HL-60/S4 treated with retinoic acid at 250 ng/mL for 4 days and 3 days (cell line): ENCODE results near the gene FGD3.
"Not testable (repeated sequence)": the region's sequence is repeated elsewhere in the genome, so short reads cannot be mapped to it uniquely, and the experiment has no call there.

Experiments used
- in situ Hi-C: fragments of 300-500 bp; cut with MboI; formaldehyde crosslinking; loops from 2 replicates; pipeline ENCODE4 v1.7.0; 2022; ENCODE audit warnings: low sequenced_read_pairs

Gene FGD3

DNA sequence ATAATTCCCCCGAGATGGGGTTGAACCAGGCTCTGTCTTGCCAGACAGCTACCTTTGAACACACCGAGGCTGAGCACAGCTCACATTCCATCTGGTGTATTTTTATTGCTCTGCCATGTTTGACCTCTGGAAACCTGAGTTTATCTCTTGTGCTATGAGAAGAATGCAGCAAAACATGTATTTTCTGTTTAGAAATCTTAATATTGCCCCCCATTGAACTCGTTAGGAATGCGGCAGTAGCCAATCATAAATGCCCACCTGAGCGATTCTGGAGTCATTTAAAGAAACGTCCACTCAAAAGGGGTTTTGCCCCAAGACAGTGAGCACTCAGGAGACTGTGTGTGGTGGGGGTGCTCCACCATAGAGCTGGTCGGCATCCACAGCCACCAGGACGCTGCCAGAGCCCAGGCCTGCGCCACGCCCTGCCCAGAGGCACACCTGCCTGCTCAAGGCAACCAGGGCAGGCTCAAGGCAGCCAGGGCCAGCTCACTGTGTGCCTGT, 26.9 kb downstream of the FGD3 start:
- in situ Hi-C loops = loop anchor here (25.0 kb wide), 1 partner anchor 338 kb away; no protein-coding TSS in a partner anchor

DNA sequence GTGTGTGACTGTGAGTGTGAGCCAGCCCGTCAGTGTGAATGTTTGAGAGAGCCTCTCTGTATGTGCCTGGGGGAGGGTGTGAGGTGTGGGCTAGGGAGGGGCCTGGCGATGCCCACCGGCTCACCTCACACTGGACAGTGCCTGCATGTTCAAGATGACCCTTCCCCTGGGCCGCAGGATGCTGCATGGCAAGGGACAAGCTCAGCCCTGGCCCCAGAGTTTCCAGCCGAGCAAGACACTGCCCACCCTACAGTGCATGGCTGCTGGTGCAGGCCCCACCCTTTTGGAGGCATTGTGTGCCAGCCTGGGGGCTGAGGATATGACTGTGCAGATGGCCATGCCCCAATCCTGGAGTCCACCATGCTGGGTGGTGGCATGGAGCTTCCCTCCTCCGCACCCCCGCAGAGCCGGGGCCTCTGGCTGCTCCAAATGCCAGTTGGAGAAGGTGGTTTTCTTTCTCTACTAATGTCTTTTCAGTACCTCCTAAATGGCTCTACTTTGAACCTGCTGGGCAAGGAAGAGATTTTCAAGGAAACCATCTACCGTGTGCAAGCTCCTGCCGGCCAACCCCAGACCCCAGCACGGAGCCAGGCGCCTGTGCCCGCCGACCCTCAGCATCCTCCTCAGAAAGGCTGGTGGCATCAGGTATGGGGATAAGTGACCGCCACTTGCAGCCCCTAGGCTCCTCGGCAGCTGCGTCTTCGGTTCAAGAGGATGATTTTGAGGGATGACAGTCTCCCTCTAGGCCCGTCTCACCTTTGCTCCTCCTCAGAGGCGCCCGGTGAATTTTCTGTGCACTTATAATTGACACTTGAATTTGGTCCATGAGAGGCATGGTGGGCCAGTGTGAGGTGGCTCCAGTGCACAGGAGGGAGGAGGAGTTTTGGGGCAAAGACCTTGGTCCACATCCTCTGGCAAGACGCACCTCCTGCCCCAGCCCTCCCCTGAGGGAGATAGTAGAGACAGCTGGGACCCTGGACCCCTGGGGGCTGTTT, 27.7 kb downstream of the FGD3 start:
- in situ Hi-C loops = loop anchor here (25.0 kb wide), 1 partner anchor 337 kb away; no protein-coding TSS in a partner anchor

DNA sequence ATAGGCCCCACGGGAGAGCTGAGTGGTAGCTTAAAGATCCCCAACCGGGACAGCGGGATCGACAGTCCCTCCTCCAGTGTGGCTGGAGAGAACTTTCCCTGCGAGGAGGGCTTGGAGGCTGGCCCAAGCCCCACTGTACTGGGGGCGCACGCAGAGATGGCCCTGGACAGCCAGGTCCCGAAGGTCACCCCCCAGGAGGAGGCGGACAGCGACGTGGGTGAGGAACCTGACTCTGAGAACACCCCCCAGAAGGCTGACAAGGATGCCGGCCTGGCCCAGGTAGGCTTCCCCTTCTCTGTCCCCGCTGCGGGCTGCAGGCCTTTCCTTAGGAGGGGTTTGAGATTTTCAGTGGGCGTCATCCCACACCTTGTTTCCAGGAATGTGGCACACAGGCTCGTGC, 29.1 kb downstream of the FGD3 start:
- in situ Hi-C loops = no loop called here

DNA sequence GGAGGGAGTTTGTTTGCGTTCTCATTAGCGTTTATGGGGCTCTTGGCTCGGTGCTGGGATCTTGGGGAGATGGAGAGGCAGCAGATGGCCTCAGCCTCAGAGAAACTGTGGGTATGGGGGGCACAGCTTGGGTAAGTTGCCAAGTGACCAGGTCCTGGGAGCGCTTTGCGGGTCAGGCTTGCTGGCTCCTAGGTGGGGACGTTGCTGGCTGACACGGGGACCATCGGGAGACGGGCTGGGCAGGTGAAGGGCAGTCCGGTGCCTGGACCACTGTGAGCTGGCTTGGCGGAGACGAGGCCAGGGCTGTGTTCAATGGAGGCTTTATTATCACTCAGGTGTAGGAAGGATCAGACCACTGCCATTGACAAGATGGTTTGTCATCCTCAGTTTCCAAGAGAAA, 30.0 kb downstream of the FGD3 start:
- in situ Hi-C loops = no loop called here

DNA sequence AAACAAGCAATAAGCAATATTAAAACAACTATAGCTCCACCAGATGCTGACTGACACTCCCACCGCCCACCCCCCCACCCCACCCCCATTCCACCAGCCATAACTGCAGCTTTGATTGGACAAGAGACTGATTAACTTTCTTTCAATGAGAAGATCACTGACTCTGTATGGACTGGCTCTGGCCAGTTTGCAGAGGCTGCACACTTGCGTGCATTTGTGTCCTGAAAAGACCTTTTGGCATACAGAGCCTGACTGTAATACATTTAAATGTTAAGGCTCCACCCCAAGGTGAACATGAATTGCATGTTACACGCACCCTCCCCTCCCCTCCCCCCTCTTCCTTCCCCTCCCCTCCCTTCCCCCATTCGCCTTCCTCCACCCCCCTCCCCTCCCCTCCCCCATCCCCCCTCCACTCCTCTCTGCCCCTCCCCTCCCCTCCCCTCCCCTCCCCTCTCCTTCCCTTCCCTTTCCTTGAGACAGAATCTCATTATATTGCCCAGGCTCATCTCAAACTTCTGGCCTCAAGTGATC, 31.1 kb downstream of the FGD3 start:
- in situ Hi-C loops = no loop called here

DNA sequence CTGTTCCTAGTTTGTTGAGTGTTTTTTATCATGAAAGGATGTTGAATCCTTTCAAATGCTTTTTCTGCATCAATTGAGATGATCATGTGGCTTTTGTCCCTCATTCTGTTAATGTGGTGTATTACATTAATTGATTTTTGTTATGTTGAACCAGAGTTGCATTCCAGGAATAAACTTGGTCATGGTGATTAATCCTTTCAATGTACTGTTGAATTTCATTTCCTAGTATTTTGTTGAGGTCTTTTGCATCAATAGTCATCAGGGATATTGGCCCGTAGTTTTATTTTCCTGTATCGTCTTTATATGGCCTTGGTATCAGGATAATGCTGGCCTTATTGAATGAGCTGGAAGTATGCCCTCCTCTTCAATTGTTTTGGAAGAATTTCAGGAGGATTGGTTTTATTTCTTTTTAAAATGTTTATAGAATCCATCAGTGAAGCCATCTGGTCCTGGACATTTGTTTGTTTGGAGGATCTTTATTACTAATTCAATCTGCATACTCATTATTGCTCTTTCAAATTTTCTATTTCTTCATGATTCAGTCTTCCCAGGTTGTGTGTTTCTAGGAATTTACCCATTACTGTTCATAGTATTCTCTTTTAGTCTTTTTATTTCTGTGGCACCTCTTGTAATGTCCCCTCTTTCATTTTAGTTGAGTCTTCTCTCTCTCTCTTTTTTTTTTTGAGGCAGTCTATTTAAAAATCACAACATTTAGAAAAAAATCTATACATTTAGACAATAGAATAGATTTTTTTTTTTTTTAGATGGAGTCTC, 32.1 kb downstream of the FGD3 start:
- in situ Hi-C loops = no loop called here

DNA sequence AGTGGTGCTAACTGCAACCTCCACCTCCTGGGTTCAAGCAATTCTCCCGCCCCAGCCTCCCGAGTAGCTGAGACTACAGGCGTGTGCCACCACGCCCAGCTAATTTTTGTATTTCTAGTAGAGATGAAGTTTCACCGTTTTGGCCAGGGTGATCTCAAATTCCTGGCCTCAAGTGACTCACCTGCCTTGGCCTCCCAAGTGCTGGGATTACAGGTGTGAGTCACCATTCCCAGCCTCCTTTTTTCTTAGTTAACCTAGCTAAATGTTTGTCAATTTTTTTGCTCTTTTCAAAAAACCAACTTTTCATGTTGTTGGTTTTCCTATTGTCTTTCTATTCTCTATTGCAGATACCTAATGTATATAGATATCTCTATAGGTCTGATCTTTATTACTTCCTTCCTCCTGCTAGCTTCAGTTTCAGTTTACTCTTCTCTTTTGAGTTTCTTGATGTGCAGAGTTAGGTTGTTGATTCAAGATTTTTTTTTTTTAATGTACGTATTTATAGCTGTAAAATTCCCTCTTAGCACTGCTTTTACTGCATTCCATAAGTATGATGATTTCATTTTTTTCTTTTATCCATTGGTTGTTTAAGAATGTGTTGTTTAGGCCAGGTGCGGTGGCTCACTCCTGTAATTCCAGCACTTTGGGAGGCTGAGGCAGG, 32.9 kb downstream of the FGD3 start:
- in situ Hi-C loops = no loop called here

DNA sequence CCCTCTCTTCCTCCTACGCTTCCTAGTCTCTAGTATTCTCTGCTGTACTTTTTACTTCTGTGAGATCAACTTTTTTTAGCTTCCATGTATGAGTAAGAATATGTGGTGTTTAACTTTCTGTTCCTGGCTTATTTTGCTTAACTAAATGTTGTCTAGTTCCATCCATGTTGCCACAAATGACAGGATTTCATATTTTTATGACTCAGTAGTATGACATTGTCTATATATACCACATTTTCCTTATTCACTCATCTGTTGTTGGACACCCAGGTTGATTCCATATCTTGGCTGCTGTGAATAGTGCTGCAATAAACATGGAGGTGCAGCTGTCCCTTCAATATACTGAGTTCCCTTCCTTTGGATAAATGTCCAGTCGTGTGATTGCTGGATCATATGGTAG, 34.8 kb downstream of the FGD3 start:
- in situ Hi-C loops = no loop called here

DNA sequence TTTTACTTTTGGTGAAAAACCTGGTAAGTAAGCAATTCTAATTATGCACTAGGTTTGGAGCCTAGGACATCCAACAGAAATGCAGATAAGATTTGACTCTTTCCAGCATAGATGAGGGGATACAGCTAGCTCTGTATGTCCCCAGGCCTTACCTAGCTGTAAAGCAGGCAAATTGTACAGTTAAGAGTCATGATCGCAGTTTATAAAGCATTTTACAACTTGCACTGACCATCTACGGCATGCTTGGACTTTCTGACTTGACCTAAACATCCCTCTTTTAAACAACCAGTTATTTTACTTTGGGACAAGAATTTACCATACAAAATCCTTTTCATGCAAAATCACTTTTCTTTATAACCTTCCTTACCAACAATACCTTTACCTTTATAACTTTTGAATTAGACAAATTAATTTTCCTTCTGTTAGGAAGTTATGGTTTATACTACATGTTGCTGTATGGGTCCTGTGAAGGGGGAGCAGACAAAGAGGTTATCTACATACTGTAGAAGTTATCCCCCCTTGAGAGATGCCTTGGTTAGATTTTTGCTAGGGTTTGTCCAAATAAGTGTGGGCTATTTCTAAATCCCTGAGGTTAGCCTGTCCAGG, 36.8 kb downstream of the FGD3 start:
- in situ Hi-C loops = no loop called here

DNA sequence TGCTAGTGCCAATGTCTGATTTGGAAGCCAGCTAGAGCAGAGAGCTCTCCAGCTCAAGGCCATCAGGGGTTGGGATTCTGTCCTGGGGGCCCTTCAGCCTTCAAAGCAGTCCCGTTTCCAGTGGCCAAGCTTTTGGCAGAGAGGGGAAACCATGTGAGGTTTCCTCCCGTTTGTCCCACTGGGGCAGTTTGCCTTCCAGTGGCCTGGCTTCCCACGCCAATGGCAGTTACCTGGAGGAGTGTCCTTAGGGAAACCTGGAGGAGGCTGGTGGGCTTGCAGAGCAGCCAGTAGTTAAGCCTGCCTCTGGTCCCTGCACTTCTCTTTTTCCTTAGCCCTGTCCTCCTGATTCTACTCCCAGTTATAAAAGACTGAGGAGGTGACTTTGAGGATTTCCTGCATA, 37.7 kb downstream of the FGD3 start:
- in situ Hi-C loops = no loop called here

DNA sequence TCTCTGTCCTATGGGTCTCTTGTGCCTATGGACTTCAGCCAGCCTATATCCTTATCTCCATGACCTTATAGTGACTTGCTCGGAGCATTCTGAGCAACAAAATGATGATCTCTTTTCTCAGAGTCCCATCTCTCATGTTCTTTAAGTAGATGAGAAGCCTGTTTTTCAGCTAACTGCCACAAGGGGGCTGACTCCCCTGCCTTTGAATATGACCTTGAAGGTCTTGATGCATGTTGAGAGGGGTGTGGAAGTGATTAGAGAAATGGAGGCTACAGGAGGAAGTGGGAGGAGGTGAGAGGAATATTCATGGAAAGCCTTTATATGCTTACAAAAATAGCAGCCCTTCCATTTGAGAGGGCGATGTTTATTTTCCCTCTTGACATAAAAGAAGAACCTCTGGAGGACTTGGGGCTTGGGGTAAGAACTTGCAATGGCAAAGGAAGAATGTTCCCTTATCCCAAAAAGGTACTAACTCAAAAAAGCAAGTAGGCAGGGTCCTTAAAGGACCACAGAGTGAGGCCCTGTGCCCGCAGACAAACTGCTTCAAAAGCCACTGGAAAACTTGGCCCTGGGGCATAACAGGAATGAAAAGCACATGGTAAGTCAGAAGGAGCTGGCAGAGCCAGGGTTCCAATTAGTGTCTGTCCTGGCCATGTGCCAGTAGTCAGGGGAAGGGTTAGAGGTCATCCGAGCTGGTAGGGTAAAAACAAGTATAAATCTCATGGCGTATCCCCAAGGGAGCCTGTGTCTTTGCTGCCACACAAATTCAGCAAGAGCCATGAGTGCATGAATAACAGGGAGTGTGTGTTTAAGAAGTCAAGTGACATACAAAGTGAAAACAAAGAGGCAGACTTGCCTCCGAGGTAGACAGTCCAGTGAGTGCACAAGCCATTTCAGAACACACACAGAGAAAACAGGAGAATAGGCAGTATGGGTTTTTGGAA, 39.1 kb downstream of the FGD3 start:
- in situ Hi-C loops = no loop called here

DNA sequence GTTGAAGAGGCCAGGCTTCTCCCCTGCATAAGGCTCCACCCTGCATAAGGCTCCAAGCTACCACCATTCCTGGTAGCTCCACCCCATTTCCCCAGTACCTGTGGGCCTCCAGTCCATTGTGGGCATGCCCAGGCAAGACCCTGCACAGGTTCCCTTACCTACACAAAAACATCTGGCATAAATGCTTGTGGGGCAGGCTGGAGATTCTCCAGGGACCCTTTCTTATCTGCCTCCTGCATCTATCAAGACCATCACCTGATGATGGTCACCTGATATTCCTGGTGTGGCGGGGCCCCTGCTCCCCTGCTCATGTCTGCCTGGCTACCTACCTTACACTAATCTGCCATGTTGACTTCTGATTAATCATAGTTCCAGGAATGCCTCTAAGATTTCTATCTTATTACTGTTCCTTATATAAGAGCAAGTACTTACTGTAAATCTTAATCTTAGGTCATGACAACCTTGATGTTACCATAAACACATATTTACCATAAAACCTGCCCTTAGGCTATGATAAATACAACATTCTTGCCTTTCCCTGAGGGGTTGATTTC, 41.0 kb downstream of the FGD3 start:
- in situ Hi-C loops = no loop called here

DNA sequence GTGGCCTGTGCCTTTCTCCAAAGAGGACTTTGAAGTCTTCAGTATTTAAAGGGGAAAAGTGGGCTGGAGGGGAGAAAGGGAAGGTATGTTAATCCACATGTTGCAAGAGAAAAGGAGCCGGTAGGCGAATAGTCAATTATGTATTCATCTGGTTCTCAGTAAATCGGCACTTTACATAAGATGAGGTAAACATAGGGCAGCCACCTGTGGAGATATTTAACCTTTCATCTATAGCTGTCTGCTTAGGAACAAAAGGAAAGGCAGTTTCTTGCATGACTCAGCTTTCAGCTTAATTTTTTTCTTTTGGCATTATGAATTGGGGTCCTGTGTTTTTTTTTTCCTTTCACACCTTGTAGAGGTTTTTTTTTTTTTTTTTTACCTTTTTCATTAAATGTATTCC, 42.2 kb downstream of the FGD3 start:
- in situ Hi-C loops = no loop called here

DNA sequence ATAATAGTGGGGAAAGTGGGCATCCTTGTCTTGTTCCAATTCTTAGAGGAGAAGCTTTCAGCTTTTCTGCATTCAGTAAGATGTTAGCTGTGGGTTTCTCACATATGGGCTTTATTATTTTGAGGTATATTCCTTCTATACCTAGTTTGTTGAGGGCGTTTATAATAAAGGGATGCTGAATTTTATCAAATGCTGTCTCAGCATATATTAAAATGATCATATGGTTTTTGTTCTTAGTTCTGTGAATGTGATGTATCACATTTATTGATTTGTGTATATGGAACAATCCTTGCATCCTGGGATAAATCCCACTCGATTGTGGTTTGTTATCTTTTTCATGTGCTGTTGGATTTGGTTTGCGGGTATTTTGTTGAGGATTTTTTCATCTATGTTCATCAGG, 43.1 kb downstream of the FGD3 start:
- in situ Hi-C loops = no loop called here

DNA sequence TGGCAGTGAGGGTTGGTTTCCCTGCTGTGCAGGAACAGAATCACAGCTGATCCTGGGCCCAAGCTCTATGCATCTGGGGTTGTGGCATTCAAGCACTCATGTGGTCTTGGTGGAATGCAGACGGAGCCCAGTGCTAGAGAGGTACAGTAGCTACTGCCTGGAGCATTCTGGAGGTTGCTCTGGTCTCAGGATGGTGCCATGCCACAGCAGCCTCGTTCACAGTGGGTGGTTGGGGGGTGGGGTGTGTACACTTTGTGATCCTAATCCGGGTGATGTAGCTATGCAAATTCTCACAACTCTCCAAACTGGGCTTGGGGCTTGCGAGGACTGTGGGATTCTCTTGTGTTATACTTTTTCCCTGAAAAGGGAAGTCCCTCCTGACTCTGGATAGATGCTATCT, 45.2 kb downstream of the FGD3 start:
- in situ Hi-C loops = no loop called here

DNA sequence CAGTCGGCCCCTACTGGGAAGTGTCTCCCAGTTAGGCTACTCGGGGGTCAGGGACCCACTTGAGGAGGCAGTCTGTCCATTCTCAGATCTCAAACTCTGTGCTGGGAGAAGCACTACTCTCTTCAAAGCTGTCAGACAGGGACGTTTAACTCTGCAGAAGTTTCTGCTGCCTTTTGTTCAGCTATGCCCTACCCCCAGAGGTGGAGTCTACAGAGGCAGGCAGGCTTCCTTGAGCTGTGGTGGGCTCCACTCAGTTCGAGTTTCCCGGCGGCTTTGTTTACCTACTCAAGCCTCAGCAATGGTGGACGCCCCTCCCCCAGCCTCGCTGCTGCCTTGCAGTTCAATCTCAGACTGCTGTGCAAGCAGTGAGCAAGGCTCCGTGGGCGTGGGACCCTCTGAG, 51.5 kb downstream of the FGD3 start:
- in situ Hi-C loops = not testable (repeated sequence)

DNA sequence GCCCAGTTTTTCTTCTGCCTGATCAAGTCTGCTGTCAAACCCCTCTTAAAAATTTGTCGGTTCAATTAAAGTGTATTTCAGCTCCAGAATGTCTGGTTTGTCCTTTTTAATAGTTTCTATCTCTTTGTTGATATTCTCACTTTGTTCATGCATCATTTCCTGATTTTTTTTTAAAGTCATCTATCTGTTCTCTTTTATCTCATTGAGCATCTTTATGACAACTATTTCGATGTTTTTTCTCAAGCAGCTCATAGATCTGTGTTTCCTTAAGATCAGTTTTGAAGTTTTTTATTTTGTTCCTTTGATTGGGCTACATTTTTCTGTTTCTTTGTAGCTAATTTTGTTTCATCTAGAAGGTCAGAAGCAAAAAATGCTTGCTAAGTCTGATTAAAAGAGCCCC, 53.7 kb downstream of the FGD3 start:
- in situ Hi-C loops = no loop called here

DNA sequence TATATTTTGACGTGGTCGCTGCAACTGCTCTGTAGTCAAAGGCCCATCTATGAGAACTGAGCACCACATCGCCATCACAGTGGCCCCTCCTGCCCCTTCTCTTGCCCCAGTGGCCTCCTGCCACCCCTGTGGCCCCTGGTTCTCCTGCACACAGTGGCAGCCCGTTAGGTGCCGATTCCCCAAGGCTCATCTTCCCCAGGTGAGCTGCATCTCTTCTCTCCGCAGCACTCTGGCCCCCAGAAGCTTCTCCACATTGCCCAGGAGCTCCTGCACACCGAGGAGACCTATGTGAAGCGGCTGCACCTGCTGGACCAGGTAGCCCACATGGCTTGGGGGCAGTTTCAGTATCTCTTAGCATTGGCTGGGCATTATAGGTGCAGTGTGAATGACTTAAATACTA, 55.4 kb downstream of the FGD3 start:
- in situ Hi-C loops = no loop called here
